GM12878 (cell line): ENCODE results near the gene TSPAN16. TPM values are rescaled to one million over a fixed set of nuclear protein-coding genes. Genes with fewer than 3 reads are reported as not detected.

Experiments
- ATAC-seq: fragments of 200-7000 bp; cut with Tn5 transposase; 3 replicates; pipeline ENCODE4 v1.9.1; 2020; ENCODE audit warnings: mild to moderate bottlenecking, moderate library complexity
- BruUV-seq: library from RNA; stranded (reverse); fragments of 400-500 nt; replicated peaks from 2 replicates; lab custom pipeline; 2021; lab: Mats Ljungman, UMichigan
- CTCF ChIA-PET: fragments of 300-600 bp; sonication (Branson Sonifier 250); formaldehyde crosslinking; extraction: SDS; loops from one replicate; lab custom pipeline; 2021; ENCODE audit warnings: inconsistent platforms; lab: Yijun Ruan, JAX
- POLR2A ChIA-PET: fragments of 350-600 bp; formaldehyde crosslinking; extraction: SDS; loops from one replicate; lab custom pipeline; 2021; ENCODE audit warnings: inconsistent platforms; lab: Charles Lee
- RAD21 ChIA-PET: fragments of 300-600 bp; sonication (Branson Sonifier 250); formaldehyde crosslinking; loops from one replicate; lab custom pipeline; 2023; ENCODE audit warnings: antibody characterized with exemption; ENCODE audit not compliant: unreplicated experiment; lab: Charles Lee
- SMC1A ChIA-PET: fragments of 300-600 bp; sonication (Branson Sonifier 250); formaldehyde crosslinking; loops from one replicate; lab custom pipeline; 2023; ENCODE audit not compliant: unreplicated experiment, uncharacterized antibody; lab: Charles Lee
- DNase-seq: peaks from one replicate; pipeline ENCODE4 v3.0.0-alpha.2; 2011; ENCODE audit warnings: low read depth, low spot score
- FAIRE-seq: peaks from 3 replicates; lab custom pipeline; 2011; peaks lifted over from hg19 to GRCh38; lab: Jason Lieb, UNC
- H2AFZ ChIP-seq: 2 replicates; pipeline ENCODE4 v1.6.0; 2011; ENCODE audit warnings: low read depth, low read length, control low read depth; ENCODE audit not compliant: control insufficient read depth
- H3K27ac ChIP-seq: 2 replicates; pipeline ENCODE4 v1.5.1; 2011; ENCODE audit warnings: control low read depth; ENCODE audit not compliant: control insufficient read depth, insufficient read depth
- H3K27me3 ChIP-seq, 2 experiments: replicated peaks in 1 of 2; 2 replicates each; pipeline versions ENCODE4 v1.6.0 to v1.6.1; 2011; ENCODE audit warnings: low read length in 1 of 2; ENCODE audit not compliant: control insufficient read depth in 2 of 2, insufficient read depth in 2 of 2
- H3K36me3 ChIP-seq, 2 experiments: 2 replicates each; pipeline ENCODE4 v1.5.1; 2011; ENCODE audit warnings: low read length in 1 of 2; ENCODE audit not compliant: control insufficient read depth in 2 of 2, insufficient read depth in 2 of 2
- H3K4me1 ChIP-seq: 2 replicates; pipeline ENCODE4 v1.6.1; 2011; ENCODE audit warnings: mild to moderate bottlenecking, low read length, moderate library complexity, mixed read lengths; ENCODE audit not compliant: control insufficient read depth, insufficient read depth
- H3K4me2 ChIP-seq: 2 replicates; pipeline ENCODE4 v1.6.0; 2011; ENCODE audit warnings: control low read depth; ENCODE audit not compliant: control insufficient read depth, insufficient read depth
- H3K4me3 ChIP-seq: fragments of 200-600 bp; sonication (generic); 2 replicates; pipeline ENCODE4 v1.5.1; 2016
- H3K79me2 ChIP-seq: 2 replicates; pipeline ENCODE4 v1.6.0; 2011; ENCODE audit warnings: low read length; ENCODE audit not compliant: control insufficient read depth, insufficient read depth
- H3K9ac ChIP-seq: 2 replicates; pipeline ENCODE4 v1.8.0; 2011; ENCODE audit warnings: low read length, control low read depth, mixed read lengths; ENCODE audit not compliant: control insufficient read depth, insufficient read depth
- H3K9me3 ChIP-seq: replicated peaks from 3 replicates; pipeline ENCODE4 v1.5.1; 2011; ENCODE audit warnings: mild to moderate bottlenecking, low read length; ENCODE audit not compliant: control insufficient read depth, insufficient read depth
- H4K20me1 ChIP-seq: 2 replicates; pipeline ENCODE4 v1.6.0; 2011; ENCODE audit not compliant: control insufficient read depth, insufficient read depth
- ATF3 ChIP-seq: IDR thresholded peaks from 2 replicates; pipeline ENCODE4 v1.6.1; 2011; ENCODE audit warnings: low read depth, mild to moderate bottlenecking, low read length, moderate library complexity, borderline replicate concordance; ENCODE audit errors: extremely low read depth
- BHLHE40 ChIP-seq, 2 experiments: fragments of 450-650 bp in 1 of 2; IDR thresholded peaks; 2 replicates each; pipeline ENCODE4 v1.6.1; 2011 to 2017; ENCODE audit warnings: low read depth in 2 of 2, borderline replicate concordance in 1 of 2, improper control_type of control experiment in 1 of 2, low read length in 1 of 2, mild to moderate bottlenecking in 1 of 2
- EZH2 ChIP-seq: IDR thresholded peaks from 2 replicates; pipeline ENCODE4 v1.6.1; 2012; ENCODE audit warnings: low read depth, mild to moderate bottlenecking, control low read depth, inconsistent platforms, low read length, borderline replicate concordance; ENCODE audit not compliant: control insufficient read depth
- FOXK2 ChIP-seq: fragments of 450-650 bp; IDR thresholded peaks from 2 replicates; pipeline ENCODE4 v1.6.1; 2017; ENCODE audit warnings: mild to moderate bottlenecking, moderate library complexity
- GATAD2B ChIP-seq: fragments of 450-650 bp; conservative IDR thresholded peaks from 2 replicates; pipeline ENCODE4 v1.6.1; 2017; ENCODE audit warnings: low read depth, mild to moderate bottlenecking, moderate library complexity
- HDAC6 ChIP-seq: fragments of 200-600 bp; sonication (generic); IDR thresholded peaks from one replicate; pipeline ENCODE4 v1.8.0; 2017; ENCODE audit warnings: antibody characterized with exemption; ENCODE audit not compliant: unreplicated experiment
- IKZF1 ChIP-seq: fragments of 450-650 bp; conservative IDR thresholded peaks from 2 replicates; pipeline ENCODE4 v1.6.1; 2017; ENCODE audit warnings: antibody characterized with exemption, mild to moderate bottlenecking
- JUNB ChIP-seq: IDR thresholded peaks from 2 replicates; pipeline ENCODE4 v1.6.1; 2016; ENCODE audit warnings: antibody characterized with exemption, mild to moderate bottlenecking
- LARP7 ChIP-seq: fragments of 450-650 bp; IDR thresholded peaks from 2 replicates; pipeline ENCODE4 v1.6.1; 2017; ENCODE audit warnings: mild to moderate bottlenecking
- POLR2AphosphoS2 ChIP-seq: IDR thresholded peaks from 2 replicates; pipeline ENCODE4 v1.6.1; 2011; ENCODE audit warnings: low read depth, mild to moderate bottlenecking, low read length, improper control_type of control experiment, moderate library complexity
- PRDM15 ChIP-seq: fragments of 450-650 bp; formaldehyde crosslinking; IDR thresholded peaks from 2 replicates; pipeline ENCODE4 v1.4.0; 2020; ENCODE audit warnings: mild to moderate bottlenecking, moderate library complexity
- RB1 ChIP-seq: fragments of 450-650 bp; formaldehyde crosslinking; IDR thresholded peaks from 2 replicates; pipeline ENCODE4 v1.6.1; 2017; ENCODE audit warnings: mild to moderate bottlenecking, borderline replicate concordance
- RBBP5 ChIP-seq: fragments of 200-600 bp; sonication (generic); conservative IDR thresholded peaks from 2 replicates; pipeline ENCODE4 v1.6.1; 2016
- SMARCA5 ChIP-seq: fragments of 450-650 bp; IDR thresholded peaks from 2 replicates; pipeline ENCODE4 v1.6.1; 2017; ENCODE audit warnings: mild to moderate bottlenecking
- SUZ12 ChIP-seq: fragments of 200-600 bp; sonication (generic); IDR thresholded peaks from one replicate; pipeline ENCODE4 v1.6.1; 2018; ENCODE audit warnings: antibody characterized with exemption, mild to moderate bottlenecking; ENCODE audit not compliant: unreplicated experiment
- USF2 ChIP-seq: IDR thresholded peaks from 2 replicates; pipeline ENCODE4 v1.6.1; 2011; ENCODE audit warnings: low read depth, low read length, improper control_type of control experiment, borderline replicate concordance
- ZNF384 ChIP-seq: IDR thresholded peaks from 2 replicates; pipeline ENCODE4 v1.6.1; 2012; ENCODE audit warnings: low read depth, mild to moderate bottlenecking, low read length, improper control_type of control experiment, borderline replicate concordance
- WGBS: methylation state at CpG from one replicate; pipeline ENCODE4 v1.1.6; 2016; ENCODE audit warnings: low lambda C conversion rate; ENCODE audit not compliant: insufficient replicate concordance, insufficient coverage; ENCODE audit errors: missing lambda C conversion rate; 5-methylcytosine and 5-hydroxymethylcytosine counted together
- in situ Hi-C: fragments of 300-500 bp; cut with MboI; formaldehyde crosslinking; loops from 9 replicates; pipeline ENCODE4 v1.14.3; 2018; ENCODE audit warnings: mixed read lengths
- intact Hi-C: fragments of 100-400 bp; cut with micrococcal nuclease; formaldehyde crosslinking; loops from one replicate; pipeline ENCODE4 v1.14.2; 2022; ENCODE audit not compliant: unreplicated experiment
- polyA plus RNA-seq, 11 experiments: library from polyadenylated mRNA; depleted of rRNA in 4 of 11; unstranded in 6 of 11; stranded (reverse) in 5 of 11; fragments of >200 nt; fragmentation: Nextera tagmentation in 4 of 11; fragmentation: Illumina TruSeq in 1 of 11; extraction: Ambion mirVana in 4 of 11; extraction: Trizol in 1 of 11; gene quantifications; 1 replicate in 1 of 11; 2 replicates in 10 of 11; pipeline versions ENCODE4 v1.2.1 to v1.2.3, GENCODE V29; 2011 to 2016; ENCODE audit warnings: inconsistent platforms in 2 of 11, missing spikeins in 2 of 11, low read depth in 1 of 11
- total RNA-seq, 4 experiments: library from RNA; depleted of rRNA in 3 of 4; stranded (reverse); fragments of >200 nt in 3 of 4; fragmentation: Illumina TruSeq in 1 of 4; extraction: Trizol in 1 of 4; gene quantifications; 2 replicates each; pipeline versions ENCODE4 v1.2.1 to v1.2.3, GENCODE V29; 2013 to 2021

The TSPAN16 gene
- total and polyA plus RNA-seq, 10 of the 15 experiments (the other 5 are each of a cell fraction or from before 2014, with no cell fraction given): not detected

GRCh38 chr19:11261971-11262839 lies 33.8 kb upstream of the TSPAN16 start, which contains the start of gene DOCK6:
TSS of gene DOCK6 (minus strand) at chr19:11262524. CDS start at chr19:11262440, 84 bp downstream.
- peak within 1 kb of the TSS; percentile 95 for H3K4me2 ChIP-seq
- peak within 1 kb of the TSS; percentile 80 for H2AFZ ChIP-seq
- BruUV-seq: no TSS peak
- CTCF ChIA-PET: interaction anchor here (0.8 to 1.2 kb wide), 5 partner anchors 17 to 115 kb away, joined by 3 to 5 read pairs (median 3); no protein-coding TSS in a partner anchor
- intact Hi-C loops (no loop called here), in situ Hi-C loops (no loop called here)
- no peaks in the 10 kb centered on the region for H4K20me1 ChIP-seq
- peak within 1 kb of the TSS; percentile 86 for H3K4me3 ChIP-seq
- peaks cover 5% of the 10 kb centered on the region; the same call in 1 of the 2 replicates for H3K4me1 ChIP-seq
- no peaks in the 10 kb centered on the region for H3K79me2 ChIP-seq
- no peak within 1 kb of the TSS for H3K27ac ChIP-seq
- H3K36me3 ChIP-seq: no peaks in the 10 kb centered on the region
- peak; percentile 78 for ATAC-seq
- POLR2A ChIA-PET: interaction anchor here (0.6 kb wide), 1 partner anchor 22 kb away, joined by 3 read pairs; no protein-coding TSS in a partner anchor
- peak within 1 kb of the TSS; percentile 58; the same call in 1 of the 2 replicates for H3K9ac ChIP-seq
- H3K27me3 ChIP-seq: no peaks in the 10 kb centered on the region
- WGBS: 2% methylated on average over 18 of the region's 91 CpGs
- DNase-seq: no peak
- RAD21 ChIA-PET: interaction anchor here (0.6 to 1.0 kb wide), 3 partner anchors 18 to 893 kb away, joined by 3 to 5 read pairs (median 3); no protein-coding TSS in a partner anchor
- no peaks in the 10 kb centered on the region for H3K9me3 ChIP-seq
- FAIRE-seq: no peak
- SMC1A ChIA-PET: no interaction called here
- TF ChIP-seq ATF3 (no peak), EZH2 (no peak), JUNB (no peak), LARP7 (peak; percentile 58; the same call in 1 of the 2 replicates), SUZ12 (no peak), POLR2AphosphoS2 (no peak), RB1 (peak; percentile 20; the same call in 1 of the 2 replicates), ZNF384 (no peak), HDAC6 (no peak), BHLHE40 (IDR thresholded peaks at IDR 0.05; ENCODE audit: borderline replicate concordance in 1 of 2, low read depth in 2 of 2, low read length in 1 of 2) (no peak), FOXK2 (no peak), GATAD2B (peak; percentile 50; the same call in 1 of the 2 replicates), IKZF1 (peak; percentile 35; the same call in 1 of the 2 replicates), USF2 (peak; percentile 15), RBBP5 (no peak), PRDM15 (CRISPR knock-in tag) (no peak), SMARCA5 (peak; percentile 98)
